Activated effector memory CD4-positive, alpha-beta T cell treated with anti-CD3 and anti-CD28 coated beads, Interleukin-2, amount 50 U/mL, for 16 hours (primary cell): ENCODE data around the gene SURF6.
"Not testable (repeated sequence)": the region's sequence is repeated elsewhere in the genome, so short reads cannot be mapped to it uniquely, and the experiment has no call there.

ENCODE experiments used
- DNase-seq: peaks from one replicate; pipeline ENCODE4 v3.0.0-alpha.2; 2020

The SURF6 gene

DNA sequence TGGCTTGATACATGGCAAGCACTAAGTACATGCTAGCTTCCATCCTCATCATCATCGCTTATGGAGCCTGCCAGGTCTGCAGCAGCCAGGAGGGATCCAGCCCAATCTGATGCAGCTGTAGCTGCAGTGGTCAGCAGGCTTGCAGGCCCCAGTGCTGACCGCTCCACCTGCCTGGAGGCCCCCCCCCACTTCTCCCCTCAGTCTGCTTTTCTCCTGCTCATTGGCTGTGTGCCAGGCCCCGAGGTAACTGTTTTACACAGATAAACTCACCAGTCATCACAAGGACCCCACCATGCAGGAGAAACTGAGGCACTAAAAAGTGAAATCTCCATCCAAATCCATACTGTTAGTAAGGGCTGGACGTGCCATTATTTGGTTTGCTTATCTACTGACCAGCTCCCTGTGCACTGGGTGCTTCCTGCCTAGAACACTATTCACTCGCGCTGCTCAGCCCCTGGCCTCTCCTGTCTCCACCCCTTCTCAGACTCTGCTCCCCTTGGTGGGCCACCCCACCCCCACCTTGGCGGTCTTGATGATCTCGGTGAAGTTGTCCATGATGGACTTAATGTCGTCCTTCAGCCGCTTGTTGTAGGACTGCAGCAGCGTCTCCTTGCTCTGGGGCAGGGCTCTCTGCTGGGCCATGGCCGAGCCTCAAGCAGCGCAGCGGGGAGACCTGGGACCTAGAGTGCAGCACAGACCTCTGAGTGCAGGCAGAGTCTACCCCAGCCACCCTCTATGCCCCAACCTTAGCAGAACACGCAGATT, 10.2 kb upstream of the SURF6 start:
- no peak for DNase-seq

DNA sequence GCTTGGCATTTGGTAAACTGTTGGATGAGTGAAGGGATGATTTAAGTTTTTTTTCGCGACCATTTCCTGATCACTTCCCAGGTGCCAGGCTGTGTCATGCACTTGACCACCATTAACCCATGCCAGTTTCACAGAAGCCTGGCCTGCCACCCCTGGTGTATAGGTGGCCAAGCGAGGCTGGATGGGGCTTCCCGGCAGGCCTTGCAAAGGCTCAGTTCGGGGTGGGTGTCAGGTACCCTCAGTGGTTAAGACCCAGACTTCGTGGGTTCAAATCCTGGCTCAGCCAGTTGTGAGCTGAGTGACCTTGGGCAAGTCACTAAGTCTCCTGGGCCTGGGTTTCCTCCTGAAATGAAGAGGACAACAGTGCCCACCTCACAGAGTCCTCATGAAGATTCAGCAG, 9.6 kb upstream of the SURF6 start:
- no peak for DNase-seq

DNA sequence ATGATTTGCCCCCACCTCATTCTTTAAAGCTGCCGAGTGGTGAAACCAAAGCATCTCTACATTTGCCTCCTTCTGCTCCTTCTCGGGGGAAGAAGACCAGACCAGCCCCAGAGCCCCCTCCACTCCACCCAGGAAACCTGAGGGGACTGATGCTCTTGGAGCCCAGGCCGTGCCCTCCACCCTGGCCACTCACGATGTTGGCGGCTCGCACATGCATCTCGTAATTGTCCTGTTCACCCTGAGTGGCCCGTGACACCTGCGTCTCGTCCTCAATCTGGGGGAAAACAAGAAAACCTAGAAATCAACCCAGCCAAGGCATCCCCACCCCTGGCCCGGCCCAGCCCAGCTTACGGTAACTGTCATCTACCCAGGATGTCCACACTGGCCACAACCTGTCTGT, 9.0 kb upstream of the SURF6 start:
- no peak for DNase-seq

DNA sequence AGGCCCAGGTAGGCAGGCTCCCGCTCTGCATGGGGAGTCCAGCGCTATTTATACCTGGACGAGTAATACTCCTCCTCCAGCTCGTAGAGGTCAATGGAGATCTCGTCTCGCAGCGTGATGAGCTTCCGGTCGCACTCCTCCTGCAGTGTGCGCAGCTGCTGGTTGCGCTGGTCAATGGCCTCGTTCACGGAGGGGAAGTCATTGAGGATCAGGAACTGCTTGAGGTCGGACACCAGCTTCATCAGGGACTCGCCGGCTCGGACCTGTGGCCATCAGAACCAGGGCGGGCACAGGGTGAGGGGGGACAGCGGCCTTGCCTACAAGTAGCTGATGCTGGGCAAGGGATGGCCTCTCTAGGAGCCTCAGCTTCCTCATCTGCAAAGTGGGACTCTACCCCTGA, 8.1 kb upstream of the SURF6 start:
- no peak for DNase-seq

DNA sequence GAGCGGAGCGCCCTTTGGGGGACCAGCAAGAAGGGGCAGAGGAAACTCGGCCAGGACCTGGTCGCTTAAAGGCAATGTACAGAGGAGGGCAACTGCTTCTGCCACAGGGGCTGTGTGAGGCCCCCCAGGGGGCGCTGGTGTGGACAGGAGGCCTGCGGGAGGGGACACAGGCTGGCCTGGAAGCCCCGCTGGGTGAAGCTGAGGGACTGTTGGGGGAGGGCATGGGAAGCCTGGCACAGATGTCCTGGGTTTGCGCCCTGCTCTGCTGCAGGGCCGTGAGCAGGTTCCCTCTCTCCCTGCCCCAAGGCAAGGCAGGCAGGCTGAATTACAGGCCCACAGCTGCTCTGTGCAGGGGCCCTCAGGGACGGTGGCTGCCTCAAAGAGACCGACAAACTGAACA, 6.6 kb upstream of the SURF6 start:
- DNase-seq: no peak

DNA sequence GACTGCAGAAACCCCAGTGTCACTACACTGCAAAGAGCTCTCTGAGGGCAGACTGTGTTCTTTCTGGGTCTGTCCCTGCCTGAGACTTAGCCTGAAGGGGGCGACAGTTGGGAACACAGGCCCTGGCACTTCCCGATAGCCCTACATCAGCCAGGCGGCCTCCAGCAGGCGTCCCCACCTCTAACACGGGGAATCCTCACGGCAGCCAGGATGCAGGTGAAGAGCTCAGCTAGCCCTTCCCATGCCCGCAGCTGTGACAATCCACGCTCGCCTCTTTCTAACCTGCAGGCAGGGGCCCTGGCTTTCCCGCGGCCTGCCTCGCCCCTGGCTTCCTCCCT, 6.0 kb upstream of the SURF6 start:
- no peak for DNase-seq

DNA sequence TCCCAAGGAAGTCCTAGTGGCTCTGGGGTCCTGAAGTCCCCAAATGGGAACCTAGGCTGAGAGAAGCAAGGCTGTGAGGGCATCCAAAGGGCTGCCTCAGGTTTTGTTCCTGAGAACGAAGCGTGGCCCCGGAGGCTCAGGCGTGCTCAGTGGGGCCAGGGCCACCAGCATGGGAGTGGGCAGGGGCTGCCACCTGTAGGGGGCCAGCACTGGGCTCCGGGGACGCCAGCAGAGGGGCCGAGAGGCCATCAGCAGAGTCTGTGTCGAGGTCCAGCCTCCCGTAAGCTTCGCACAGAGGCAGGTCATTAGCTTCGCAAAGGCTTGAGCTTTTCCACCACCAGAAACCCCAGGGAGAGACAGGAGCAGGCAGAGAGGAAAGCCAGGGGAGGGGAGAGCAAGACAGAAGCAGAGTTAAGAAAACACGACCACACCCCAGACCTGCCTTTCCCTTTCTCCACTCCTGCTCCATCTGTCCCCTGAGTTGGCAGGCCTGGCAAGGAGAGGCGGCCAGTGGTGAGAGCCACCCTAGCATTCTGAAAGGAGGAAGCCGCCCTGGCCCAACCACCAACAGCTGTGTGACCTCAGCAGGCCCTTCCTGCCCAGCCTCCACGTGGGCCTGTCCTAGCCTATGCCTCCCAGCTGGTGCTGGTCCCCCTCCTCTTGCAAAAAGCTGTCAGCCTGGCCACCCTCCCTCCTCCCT, 5.5 kb upstream of the SURF6 start:
- DNase-seq: no peak

DNA sequence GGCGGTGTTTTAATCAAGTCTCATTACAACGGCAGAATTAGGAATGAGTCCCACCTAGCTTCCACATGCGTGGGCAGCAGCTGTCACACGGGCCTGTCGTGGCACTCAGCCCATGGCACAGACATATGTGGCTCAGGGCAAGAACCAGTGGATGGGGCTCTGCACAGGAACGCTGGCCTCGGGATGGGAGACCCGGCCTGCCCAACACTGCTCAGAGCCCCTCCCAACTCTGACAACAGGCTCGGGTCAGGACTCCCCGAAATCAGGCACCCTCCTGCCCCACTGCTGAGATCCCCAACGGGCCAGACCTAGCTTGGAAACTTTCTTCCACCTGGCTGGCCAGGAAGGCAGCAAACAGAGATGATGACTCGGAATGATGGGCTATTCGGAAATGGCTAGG, 4.9 kb upstream of the SURF6 start:
- no peak for DNase-seq

DNA sequence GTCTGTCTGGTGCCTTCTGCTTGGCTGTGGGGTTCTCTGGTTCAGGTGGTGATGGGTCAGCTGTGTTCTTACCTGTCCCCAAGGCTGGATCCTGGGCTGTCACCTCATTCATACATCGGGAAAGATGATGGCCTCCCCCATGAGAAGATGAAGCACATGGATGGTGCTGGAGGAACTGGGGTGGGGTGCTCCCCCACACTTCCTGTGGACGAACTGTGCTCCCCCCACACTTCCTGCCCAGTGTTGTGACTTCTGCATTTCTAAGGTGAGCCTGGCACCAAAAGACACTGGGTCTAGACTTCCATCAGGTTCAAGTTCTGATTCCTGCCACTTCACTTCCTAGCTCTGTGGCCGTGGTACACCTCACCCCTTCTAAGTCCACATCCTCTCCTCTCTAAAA, 4.3 kb upstream of the SURF6 start:
- no peak for DNase-seq

DNA sequence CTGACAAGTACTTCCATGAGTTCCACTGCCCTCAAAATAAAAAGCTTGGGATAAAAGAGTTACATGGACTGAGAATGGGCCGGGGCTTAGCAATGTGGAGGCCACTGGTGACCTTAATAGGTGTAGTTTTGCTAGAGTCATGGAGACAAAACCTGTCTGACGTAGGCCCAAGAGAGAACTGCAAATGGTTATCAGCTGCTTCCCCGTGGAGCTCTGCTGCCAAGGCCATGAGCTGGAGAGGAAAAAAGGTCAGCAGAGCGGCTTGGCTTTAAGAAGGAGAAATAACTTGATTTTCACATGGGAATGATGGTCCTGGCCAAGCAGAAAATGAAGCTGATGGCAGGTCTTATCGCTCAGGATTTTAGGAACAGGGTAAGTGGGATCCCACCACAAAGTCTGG, 3.7 kb upstream of the SURF6 start:
- no peak for DNase-seq

DNA sequence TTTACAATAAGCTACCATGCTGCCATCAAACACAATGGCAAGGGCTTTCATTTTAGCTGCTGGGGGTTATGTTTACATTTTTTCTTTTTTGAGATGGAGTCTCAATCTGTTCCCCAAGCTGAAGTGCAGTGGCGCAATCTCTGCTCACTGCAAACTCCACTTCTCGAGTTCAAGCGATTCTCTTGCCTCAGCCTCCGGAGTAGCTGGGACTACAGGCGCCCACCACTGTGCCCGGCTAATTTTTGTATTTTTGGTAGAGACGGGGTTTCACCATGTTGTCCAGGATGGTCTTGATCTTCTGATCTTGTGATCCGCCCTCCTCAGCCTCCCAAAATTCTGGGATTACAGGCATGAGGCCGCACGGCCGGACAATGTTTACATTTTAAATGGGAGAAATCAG, 1.1 kb downstream of the SURF6 start:
- DNase-seq: not testable (repeated sequence)

DNA sequence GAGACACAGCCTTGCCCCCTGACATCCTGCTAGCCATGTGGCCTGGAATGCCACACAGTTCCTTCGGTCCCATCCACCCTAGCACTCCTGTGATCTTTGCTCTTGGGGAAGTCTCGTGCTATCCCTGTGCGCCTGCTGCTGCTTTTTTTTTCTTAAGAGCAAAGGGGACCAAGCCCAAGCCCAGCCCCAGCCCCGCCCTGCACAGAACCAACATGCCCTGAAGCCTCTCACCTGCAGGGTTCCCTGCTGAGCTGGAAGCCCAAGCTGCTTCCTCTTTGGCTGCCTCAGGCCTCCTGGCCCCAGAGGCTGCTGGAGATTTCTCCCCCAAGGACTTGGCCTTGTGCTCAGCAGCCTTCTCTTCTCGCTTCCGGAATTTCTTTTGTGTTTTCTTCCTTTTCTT, 1.8 kb downstream of the SURF6 start:
- DNase-seq: peak; percentile 48

DNA sequence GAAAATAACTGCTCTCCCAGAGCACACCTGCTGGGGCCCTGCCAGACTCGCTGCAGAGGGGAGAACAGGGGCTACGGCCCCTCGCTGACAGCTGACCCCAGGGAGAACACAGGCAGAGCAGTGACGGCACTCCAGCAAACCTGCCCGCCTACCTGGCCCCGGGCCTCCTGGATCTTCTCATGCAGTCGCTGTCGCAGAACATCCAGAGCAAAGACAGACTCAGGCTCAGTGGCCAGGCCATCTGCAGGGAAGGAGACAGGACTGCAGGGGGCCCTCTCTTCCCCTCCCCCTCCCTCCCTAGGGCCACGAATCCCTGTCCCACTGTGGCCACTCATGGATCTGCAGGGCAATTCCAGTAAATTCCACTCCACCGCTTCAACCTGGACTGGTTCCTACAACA, 2.4 kb downstream of the SURF6 start:
- peak; percentile 50 for DNase-seq

DNA sequence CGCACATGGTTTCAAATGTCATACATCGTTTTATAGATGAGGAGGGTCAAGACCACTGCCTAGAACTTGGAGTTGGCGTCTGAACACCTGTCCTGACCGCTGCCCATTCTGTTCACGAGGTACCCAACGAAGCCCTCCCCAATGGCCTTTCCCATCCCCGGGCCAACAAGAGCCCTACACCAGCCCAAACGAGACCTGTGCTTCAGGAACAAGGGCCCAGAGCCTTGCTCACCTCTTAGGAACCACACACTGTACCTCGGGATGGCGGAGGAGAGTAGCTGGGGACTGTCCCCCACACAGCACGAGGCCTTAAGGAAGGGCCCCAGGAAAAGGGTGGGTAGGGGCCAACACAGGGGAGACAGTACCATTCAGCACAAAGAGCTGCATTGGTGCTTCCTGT, 3.0 kb downstream of the SURF6 start:
- no peak for DNase-seq

DNA sequence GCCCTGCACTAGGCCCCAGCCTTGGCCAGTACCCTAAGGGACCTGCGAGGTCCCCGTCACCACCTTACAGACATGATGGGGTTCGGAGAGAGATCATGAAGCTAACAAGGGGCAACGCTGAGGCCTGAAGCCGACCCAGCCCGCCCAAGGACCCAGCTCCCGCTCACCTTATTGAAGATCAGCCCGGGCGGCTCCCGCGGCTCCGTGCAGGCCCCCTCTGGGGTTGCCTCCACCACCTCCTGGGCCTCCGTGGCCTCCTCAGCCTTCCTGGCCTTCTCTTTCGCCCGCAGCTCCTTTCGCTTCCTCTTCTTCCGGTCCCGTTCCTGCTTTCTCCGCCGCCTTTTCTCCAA, 3.6 kb downstream of the SURF6 start:
- no peak for DNase-seq

DNA sequence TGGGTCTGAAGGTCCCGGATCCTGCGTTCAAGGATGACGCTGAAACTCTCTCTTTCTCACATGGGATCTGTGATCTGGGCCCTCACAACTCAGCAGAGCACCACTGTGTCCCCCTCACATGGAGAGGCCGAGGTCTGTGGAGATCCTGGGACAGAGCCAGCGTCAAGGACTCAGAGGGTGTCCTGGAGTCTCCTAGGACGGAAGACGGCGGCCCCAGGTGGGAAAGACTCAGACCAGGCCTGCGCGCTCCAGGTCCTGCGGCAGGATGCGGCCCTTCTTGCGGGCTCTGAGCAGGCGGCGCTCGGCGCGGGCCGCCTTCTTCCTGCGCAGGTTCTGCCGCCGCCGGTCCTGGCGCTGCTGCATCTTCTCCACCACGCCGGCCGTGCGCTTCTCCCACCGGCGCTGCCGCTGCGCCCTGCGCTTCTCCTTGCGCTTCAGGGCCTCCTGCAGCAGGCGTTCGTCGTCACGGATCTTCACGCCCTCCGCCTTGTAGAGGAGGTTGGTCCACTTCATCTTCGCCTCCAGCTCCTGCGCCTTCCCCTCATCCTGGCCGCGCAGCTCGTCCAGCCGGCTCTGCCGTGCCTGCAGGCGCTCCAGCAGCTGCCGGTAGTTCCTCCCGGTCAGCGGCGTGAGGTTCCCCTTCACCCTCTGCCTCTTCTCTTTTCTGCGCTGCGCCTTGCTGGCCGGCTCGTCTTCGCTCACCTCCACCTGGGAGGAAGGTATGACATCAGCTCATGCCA, 4.2 kb downstream of the SURF6 start:
- peak; percentile 59 for DNase-seq

DNA sequence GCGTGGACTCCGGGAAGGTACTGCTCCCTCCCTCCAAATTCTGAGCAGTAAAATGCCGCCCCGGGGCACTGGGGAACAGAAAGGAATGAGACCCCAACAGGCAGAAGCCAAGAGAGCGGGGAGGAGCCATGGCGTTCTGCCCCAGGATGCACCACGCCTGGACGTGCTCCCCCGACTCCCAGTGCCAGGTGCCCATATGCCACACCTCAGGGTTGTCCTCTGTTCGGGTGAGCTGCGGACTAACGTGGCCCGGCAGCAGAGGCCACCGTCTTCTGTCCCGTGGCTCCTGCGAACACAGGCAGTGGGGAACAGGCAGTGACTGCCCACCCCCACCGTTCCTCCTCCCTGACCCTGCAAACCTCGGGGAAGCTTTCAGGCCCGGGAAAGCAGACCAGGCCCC, 4.8 kb downstream of the SURF6 start:
- DNase-seq: peak; percentile 44

DNA sequence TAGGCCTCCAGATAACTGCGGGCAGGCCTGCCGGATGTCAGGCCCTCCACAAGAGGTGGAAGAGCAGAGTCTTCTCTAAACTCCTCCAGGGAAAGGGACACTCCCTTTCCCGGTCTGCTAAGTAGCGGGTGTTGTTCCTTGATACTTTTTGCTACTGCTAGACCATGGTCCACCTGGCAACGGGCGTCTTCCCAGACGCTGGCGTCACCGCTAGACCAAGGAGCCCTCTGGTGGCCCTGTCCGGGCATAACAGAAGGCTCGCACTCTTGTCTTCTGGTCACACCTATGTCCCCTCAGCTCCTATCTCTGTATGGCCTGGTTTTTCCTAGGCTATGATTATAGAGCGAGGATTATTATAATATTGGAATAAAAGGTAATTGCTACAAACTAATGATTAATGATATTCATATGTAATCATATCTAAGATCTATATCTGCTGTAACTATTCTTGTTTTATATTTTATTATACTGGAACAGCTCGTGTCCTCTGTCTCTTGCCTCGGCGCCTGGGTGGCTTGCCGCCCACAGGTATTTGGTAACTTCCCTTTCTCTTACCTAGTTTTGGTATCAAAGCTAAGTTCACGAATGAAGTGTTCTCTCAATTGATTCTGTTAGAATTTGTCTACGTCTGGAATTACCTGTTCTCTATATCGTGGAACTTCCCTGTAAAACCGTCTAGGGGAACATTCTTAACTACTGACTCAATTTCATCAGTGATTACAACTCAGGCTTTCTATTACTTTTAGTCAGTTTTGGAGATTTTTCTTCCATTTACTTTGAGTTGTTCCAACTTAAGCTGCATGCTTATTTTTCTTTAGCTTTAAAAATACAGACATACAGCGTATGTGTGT, 6.5 kb downstream of the SURF6 start:
- DNase-seq: peak; percentile 60

DNA sequence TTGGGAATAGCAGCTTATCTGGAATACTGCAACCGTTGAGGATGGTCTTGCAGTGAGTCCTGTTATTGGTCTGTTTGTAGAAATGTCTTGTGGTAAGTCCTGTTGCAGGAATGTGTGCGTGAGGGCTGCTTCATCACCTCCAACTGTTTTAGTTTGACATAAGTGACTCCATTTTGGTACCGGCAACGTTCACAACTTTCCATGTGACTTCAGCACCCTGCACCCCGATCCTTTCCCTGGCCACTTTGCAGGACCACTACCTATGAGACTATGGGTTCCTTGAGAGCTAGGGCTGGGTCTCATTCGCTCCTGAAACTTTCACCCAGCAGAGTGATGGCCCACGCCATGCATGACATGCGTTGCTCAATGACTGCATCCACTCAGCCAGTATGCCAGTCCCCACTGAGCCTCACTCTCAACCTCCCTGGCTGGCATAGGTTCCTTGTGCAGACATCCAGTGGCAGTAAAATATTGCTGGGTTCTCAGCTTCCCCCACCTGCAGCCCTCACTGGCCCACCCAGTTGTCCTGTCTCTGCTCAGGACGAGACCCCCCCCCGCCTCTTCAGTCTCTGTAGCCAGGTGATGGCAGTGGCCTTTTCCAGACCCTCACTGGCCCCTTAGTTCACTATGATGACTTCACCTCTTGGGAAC, 8.0 kb downstream of the SURF6 start:
- peak; percentile 54 for DNase-seq

DNA sequence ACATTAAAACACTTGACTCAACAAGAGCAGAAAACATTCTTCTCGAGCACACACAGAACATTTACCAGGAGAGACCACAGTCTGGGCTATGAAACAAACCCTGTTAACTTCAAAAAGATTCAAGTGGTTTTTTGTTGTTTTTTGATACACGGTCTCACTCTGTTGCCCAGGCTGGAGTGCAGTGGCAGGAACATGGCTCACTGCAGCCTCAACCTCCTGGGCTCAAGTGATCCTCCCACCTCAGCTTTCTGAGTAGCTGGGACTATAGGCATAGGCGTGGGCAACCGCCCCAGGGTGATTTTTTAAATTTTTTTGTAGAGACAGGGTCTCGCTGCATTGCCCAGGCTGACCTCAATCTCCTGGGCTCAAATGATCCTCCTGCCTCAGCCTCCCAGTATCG, 9.0 kb downstream of the SURF6 start:
- peak; percentile 38 for DNase-seq

DNA sequence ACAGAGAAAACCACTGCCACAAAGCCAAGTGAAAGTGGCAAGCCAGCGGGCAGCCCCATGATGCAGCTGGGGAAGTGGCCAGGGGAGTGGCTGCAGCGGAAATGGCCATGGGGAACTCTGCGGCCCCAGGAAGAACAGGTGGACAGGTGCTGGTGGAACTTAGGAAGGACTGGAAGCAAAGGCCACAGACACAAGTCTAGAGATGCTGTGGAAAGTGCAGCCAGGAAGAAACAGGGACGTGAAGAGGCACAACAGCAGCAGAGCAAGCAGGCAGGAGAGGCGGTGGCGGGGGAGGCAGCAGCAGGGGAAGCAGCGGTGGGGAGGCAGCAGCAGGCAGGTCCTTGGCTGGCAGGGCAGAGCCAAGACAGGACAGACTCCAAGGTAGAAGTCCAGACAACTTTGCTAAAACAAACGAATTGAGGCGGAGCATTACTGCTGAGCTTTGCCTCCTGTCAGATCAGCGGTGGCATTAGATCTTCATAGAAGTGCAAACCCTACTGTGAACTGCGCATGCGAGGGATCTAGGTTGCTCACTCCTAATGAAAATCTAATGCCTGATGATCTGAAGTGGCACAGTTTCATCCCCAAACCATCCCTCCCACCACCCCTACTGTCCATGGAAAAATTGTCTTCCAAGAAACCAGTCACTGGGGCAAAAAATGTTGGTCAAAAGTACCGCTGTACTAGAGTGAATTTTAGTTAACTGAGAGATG, 11.8 kb downstream of the SURF6 start:
- peak; percentile 50 for DNase-seq

DNA sequence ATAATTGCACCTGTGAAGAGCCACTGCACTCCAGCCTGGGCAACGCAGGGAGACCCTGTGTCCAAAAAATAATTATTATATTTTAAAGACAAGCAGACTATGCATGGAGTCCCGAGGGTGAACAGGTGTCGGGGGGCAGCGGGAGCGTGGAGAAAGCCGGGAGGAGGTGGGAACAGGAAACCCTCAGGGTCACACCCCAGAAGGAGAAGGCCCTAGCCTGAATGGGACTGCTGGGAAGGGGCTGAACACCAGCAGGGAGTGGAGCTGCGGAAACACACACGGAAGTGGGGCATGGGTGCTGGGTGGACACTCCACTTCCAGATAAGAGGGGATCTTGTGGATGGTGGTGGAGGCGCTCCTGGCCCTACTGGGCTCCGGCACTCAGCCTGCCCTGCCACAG, 12.8 kb downstream of the SURF6 start:
- peak; percentile 37 for DNase-seq
